ENCODE data around the gene TCERG1L. TPM values are rescaled to one million over a fixed set of nuclear protein-coding genes. Genes with fewer than 3 reads are reported as not detected.

Gene TCERG1L
- total RNA-seq, 1 experiment from 2014 or later: not detected

- no TSS peak for BruUV-seq (replicated peaks)
- no peaks in the 10 kb centered on the region for H3K79me2 ChIP-seq (ENCODE audit: low read depth)
- intact Hi-C loops (cut with micrococcal nuclease; ENCODE audit: unreplicated experiment): no loop called here
- TF ChIP-seq EZH2 (IDR thresholded peaks at IDR 0.05; ENCODE audit: low read depth) (no peak), CTCF (conservative IDR thresholded peaks at IDR 0.05) (no peak)
- H2AFZ ChIP-seq: no peak overlapping the region
- no peaks in the 10 kb centered on the region for H4K20me1 ChIP-seq (ENCODE audit: insufficient read depth)
- peaks cover 71% of the 10 kb centered on the region for H3K27me3 ChIP-seq (ENCODE audit: insufficient read depth, low read depth)
- H3F3A ChIP-seq (ENCODE audit: insufficient read depth, low read depth): no peaks in the 10 kb centered on the region
- H3K4me1 ChIP-seq (replicated peaks; ENCODE audit: insufficient read depth): no peaks in the 10 kb centered on the region
- no peaks in the 10 kb centered on the region for H3K9me2 ChIP-seq (ENCODE audit: insufficient read depth)
- no peak for DNase-seq
- no peaks in the 10 kb centered on the region for H3K36me3 ChIP-seq (ENCODE audit: low read depth)
- ChIA-PET POLR2A (ENCODE audit: unreplicated experiment) (no interaction called here), CTCF (no interaction called here)
- H3K4me2 ChIP-seq: no peak overlapping the region
- H3K4me3 ChIP-seq: no peak overlapping the region
- H3K27ac ChIP-seq: no peak overlapping the region
- no peaks in the 10 kb centered on the region for H3K9me3 ChIP-seq (ENCODE audit: insufficient read depth, low read depth)
These were observed 219.8 kb downstream of the TCERG1L start for GRCh38 chr10:131091682-131092081.

GRCh38 chr10:131090761-131091661 is 220.5 kb downstream of the TCERG1L start:
- ChIA-PET CTCF (no interaction called here), POLR2A (ENCODE audit: unreplicated experiment) (no interaction called here)
- Histone ChIP-seq H2AFZ (no peak overlapping the region), H3K79me2 (ENCODE audit: low read depth) (no peaks in the 10 kb centered on the region), H3K27me3 (ENCODE audit: insufficient read depth, low read depth) (peaks cover 73% of the 10 kb centered on the region), H3K4me3 (no peak overlapping the region), H3K4me1 (replicated peaks; ENCODE audit: insufficient read depth) (no peaks in the 10 kb centered on the region), H3K27ac (no peak overlapping the region), H3K9me3 (ENCODE audit: insufficient read depth, low read depth) (no peaks in the 10 kb centered on the region), H3F3A (ENCODE audit: insufficient read depth, low read depth) (no peaks in the 10 kb centered on the region), H3K4me2 (no peak overlapping the region), H3K9me2 (ENCODE audit: insufficient read depth) (no peaks in the 10 kb centered on the region), H4K20me1 (ENCODE audit: insufficient read depth) (no peaks in the 10 kb centered on the region), H3K36me3 (ENCODE audit: low read depth) (no peaks in the 10 kb centered on the region)
- no peak for DNase-seq
- TF ChIP-seq EZH2 (IDR thresholded peaks at IDR 0.05; ENCODE audit: low read depth) (no peak), CTCF (conservative IDR thresholded peaks at IDR 0.05) (no peak)
- no TSS peak for BruUV-seq (replicated peaks)
- intact Hi-C loops (cut with micrococcal nuclease; ENCODE audit: unreplicated experiment): no loop called here

- BruUV-seq (replicated peaks): no TSS peak
- CTCF ChIA-PET: no interaction called here
- intact Hi-C loops (cut with micrococcal nuclease; ENCODE audit: unreplicated experiment): no loop called here
- Histone ChIP-seq H3K9me2 (ENCODE audit: insufficient read depth) (no peaks in the 10 kb centered on the region), H3K36me3 (ENCODE audit: low read depth) (no peaks in the 10 kb centered on the region), H2AFZ (no peak overlapping the region), H3K27ac (no peak overlapping the region), H3F3A (ENCODE audit: insufficient read depth, low read depth) (no peaks in the 10 kb centered on the region), H3K4me1 (replicated peaks; ENCODE audit: insufficient read depth) (no peaks in the 10 kb centered on the region), H4K20me1 (ENCODE audit: insufficient read depth) (no peaks in the 10 kb centered on the region), H3K4me3 (no peak overlapping the region), H3K4me2 (no peak overlapping the region), H3K27me3 (ENCODE audit: insufficient read depth, low read depth) (peaks cover 72% of the 10 kb centered on the region), H3K79me2 (ENCODE audit: low read depth) (no peaks in the 10 kb centered on the region), H3K9me3 (ENCODE audit: insufficient read depth, low read depth) (no peaks in the 10 kb centered on the region)
- TF ChIP-seq EZH2 (IDR thresholded peaks at IDR 0.05; ENCODE audit: low read depth): no peak
- DNase-seq: no peak
- POLR2A ChIA-PET (ENCODE audit: unreplicated experiment): no interaction called here
These were observed 221.7 kb downstream of the TCERG1L start for GRCh38 chr10:131089861-131090260.

All from PC-9 (cell line).